ENCODE data around the gene DLGAP4. TPM values are rescaled to one million over a fixed set of nuclear protein-coding genes. Genes with fewer than 3 reads are reported as not detected.

DLGAP4 gene
- total and polyA plus RNA-seq, 8 donors = 15.1 to 92.2 (median 33.5) TPM

DNA sequence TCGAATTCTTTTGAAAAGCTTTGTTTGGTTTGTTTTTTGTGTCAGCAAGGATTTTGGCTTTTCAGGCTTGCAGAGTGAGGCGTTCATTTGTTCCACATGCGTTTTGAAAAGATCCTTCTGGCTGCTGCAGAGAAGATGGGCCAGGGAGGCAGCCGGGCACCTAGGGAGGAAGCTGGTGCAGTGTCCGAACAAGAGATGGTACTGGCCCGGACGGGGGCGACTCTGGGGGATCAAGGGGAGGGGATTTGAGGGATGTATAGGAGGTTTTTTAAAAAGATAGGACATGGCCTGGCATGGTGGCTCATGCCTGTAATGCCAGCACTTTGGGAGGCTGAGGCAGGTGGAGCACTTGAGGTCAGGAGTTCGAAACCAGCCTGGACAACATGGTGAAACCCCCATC is 55.3 kb downstream of the DLGAP4 start:
- Histone ChIP-seq H3K27ac (no peak overlapping the region), H3K36me3 (no peaks in the 10 kb centered on the region), H3K9me3 (no peaks in the 10 kb centered on the region), H3K4me3 (no peak overlapping the region), H3K27me3 (peaks cover 0 to 46% (median 0%) of the 10 kb centered on the region in 3 donors), H3K4me1 (no peaks in the 10 kb centered on the region)
- WGBS, 5 donors = 55 to 70% (median 59%) methylated on average over 9 of the region's 9 CpGs
- no peak for TF ChIP-seq POLR2A (IDR thresholded peaks at IDR 0.05)
- no peak for TF ChIP-seq POLR2AphosphoS5 (IDR thresholded peaks at IDR 0.05)
- TF ChIP-seq, protein P1, sequence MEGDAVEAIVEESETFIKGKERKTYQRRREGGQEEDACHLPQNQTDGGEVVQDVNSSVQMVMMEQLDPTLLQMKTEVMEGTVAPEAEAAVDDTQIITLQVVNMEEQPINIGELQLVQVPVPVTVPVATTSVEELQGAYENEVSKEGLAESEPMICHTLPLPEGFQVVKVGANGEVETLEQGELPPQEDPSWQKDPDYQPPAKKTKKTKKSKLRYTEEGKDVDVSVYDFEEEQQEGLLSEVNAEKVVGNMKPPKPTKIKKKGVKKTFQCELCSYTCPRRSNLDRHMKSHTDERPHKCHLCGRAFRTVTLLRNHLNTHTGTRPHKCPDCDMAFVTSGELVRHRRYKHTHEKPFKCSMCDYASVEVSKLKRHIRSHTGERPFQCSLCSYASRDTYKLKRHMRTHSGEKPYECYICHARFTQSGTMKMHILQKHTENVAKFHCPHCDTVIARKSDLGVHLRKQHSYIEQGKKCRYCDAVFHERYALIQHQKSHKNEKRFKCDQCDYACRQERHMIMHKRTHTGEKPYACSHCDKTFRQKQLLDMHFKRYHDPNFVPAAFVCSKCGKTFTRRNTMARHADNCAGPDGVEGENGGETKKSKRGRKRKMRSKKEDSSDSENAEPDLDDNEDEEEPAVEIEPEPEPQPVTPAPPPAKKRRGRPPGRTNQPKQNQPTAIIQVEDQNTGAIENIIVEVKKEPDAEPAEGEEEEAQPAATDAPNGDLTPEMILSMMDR (IDR thresholded peaks at IDR 0.05) = no peak
- TF ChIP-seq EP300 (IDR thresholded peaks at IDR 0.05) = no peak
- intact Hi-C loops (cut with DNase I; ENCODE audit: low total_unique reads) = no loop called here
- DNase-seq = no peak

DNA sequence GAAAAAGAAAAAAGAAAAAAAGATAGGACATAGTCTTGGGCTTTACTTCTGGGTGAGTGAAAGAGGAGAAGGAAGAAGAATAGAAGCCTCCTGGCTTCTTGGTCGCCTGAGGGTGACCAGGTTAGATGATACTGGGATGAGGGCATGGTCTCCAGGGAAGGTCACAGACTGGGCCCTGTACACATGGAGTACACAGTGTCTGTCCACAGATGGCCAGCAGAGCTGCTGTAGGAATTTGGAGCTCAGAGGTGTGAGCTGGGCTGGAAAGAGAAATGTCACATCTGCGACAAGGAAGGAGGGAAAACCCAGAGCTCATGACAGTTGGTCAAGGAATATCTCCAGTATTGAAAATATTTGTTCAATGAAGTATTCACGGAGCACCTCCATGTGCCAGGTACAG is 56.1 kb downstream of the DLGAP4 start:
- DNase-seq = no peak

DNA sequence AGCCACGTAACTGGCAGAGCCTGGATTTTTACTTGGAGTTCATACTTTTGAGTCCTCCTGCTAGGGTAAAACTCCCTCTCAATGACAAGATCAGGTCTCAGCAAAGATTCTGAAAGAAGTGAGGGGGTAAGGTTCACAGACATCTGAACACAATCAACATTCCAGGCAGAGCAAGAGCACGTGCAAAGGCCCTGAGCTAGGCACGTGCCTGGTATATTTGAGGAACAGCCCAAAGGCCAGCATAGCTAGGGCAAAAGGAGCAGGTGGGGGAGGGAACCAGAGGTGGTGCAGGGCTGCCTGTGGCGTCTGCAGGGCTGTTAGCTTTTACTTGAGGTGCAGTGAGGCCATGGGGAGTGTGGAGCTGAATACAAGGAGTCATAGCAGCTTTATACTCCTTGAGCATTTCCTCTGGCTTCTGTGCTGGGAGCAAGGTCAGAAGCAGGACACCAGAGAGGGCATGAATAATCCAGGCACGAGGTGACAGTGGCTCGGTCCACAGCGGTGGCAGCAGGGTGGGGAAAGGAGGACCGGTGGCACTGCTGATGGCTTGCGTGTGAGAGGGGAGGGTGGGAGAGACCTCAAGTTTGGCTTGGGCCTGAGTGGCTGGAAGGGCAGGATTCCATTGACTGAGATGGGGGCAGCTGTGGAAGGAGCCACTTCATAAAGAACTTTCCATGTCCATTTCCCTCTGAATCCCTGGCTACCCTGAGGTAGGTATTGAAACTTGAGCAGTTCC is 57.0 kb downstream of the DLGAP4 start:
- Histone ChIP-seq H3K9me3 (no peaks in the 10 kb centered on the region), H3K36me3 (no peaks in the 10 kb centered on the region), H3K4me1 (no peaks in the 10 kb centered on the region), H3K27me3 (peaks cover 0 to 47% (median 6%) of the 10 kb centered on the region in 3 donors), H3K4me3 (no peak overlapping the region), H3K27ac (no peak overlapping the region)
- TF ChIP-seq, protein P1 (IDR thresholded peaks at IDR 0.05) = no peak
- TF ChIP-seq POLR2AphosphoS5 (IDR thresholded peaks at IDR 0.05) (no peak), EP300 (IDR thresholded peaks at IDR 0.05) (no peak), POLR2A (IDR thresholded peaks at IDR 0.05) (no peak)
- DNase-seq = no peak
- 68 to 75% (median 72%) methylated on average over 9 of the region's 9 CpGs for WGBS, 5 donors
- intact Hi-C loops (cut with DNase I; ENCODE audit: low total_unique reads) = no loop called here

More for the DNA sequence above, 56.1 kb downstream of the DLGAP4 start:
- Histone ChIP-seq H3K27me3 (peaks cover 0 to 46% (median 5%) of the 10 kb centered on the region in 3 donors), H3K9me3 (no peaks in the 10 kb centered on the region), H3K27ac (no peak overlapping the region), H3K36me3 (no peaks in the 10 kb centered on the region), H3K4me1 (no peaks in the 10 kb centered on the region), H3K4me3 (no peak overlapping the region)
- TF ChIP-seq EP300 (IDR thresholded peaks at IDR 0.05) = no peak
- no peak for TF ChIP-seq POLR2AphosphoS5 (IDR thresholded peaks at IDR 0.05)
- no peak for TF ChIP-seq POLR2A (IDR thresholded peaks at IDR 0.05)
- TF ChIP-seq, protein P1 (IDR thresholded peaks at IDR 0.05) = no peak
- intact Hi-C loops (cut with DNase I; ENCODE audit: low total_unique reads) = no loop called here
- WGBS, 5 donors = 64 to 77% (median 73%) methylated on average over 3 of the region's 3 CpGs

DNA sequence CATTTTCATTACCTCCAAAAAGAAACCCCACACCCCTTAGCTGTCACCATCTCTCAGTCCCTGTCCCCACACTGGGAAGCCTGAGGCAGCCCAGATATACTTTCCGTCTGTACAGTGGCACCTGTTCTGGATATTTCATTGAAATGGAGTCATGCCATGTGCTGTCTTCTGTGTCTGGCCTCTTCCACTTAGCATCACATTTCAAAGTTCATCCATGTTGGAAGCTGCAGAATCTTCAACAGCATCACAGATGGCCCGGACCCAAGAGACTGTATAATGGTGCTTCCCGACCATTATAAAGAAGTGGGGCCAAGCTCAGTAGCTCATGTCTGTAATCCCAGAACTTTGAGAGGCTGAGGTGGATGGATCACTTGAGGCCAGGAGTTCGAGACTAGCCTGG is 58.4 kb downstream of the DLGAP4 start:
- intact Hi-C loops (cut with DNase I; ENCODE audit: low total_unique reads) = no loop called here

More for the DNA sequence above, 58.4 kb downstream of the DLGAP4 start:
- H3K4me1 ChIP-seq = no peaks in the 10 kb centered on the region
- no peaks in the 10 kb centered on the region for H3K9me3 ChIP-seq
- no peak for DNase-seq
- H3K36me3 ChIP-seq = no peaks in the 10 kb centered on the region
- TF ChIP-seq EP300 (IDR thresholded peaks at IDR 0.05) (no peak), POLR2A (IDR thresholded peaks at IDR 0.05) (no peak), POLR2AphosphoS5 (IDR thresholded peaks at IDR 0.05) (no peak)
- TF ChIP-seq, protein P1 (IDR thresholded peaks at IDR 0.05) = no peak
- peaks cover 0 to 49% (median 10%) of the 10 kb centered on the region in 3 donors for H3K27me3 ChIP-seq
- 67 to 82% (median 74%) methylated on average over 4 of the region's 4 CpGs for WGBS, 5 donors
- H3K27ac ChIP-seq = no peak overlapping the region
- H3K4me3 ChIP-seq = no peak overlapping the region

All from stomach (tissue), 9 donors.